HG02623 (cell line): ENCODE results near the gene IFNGR2.
A peak's percentile ranks its signal among the peaks of the same experiment; 100 is the strongest.
"Not testable (repeated sequence)": the region's sequence is repeated elsewhere in the genome, so short reads cannot be mapped to it uniquely, and the experiment has no call there.

Experiments used
- ATAC-seq: cut with Tn5 transposase; IDR thresholded peaks from one replicate; pipeline ENCODE4 v1.9.1; 2021; ENCODE audit warnings: moderate library complexity; ENCODE audit not compliant: unreplicated experiment

Gene IFNGR2

DNA sequence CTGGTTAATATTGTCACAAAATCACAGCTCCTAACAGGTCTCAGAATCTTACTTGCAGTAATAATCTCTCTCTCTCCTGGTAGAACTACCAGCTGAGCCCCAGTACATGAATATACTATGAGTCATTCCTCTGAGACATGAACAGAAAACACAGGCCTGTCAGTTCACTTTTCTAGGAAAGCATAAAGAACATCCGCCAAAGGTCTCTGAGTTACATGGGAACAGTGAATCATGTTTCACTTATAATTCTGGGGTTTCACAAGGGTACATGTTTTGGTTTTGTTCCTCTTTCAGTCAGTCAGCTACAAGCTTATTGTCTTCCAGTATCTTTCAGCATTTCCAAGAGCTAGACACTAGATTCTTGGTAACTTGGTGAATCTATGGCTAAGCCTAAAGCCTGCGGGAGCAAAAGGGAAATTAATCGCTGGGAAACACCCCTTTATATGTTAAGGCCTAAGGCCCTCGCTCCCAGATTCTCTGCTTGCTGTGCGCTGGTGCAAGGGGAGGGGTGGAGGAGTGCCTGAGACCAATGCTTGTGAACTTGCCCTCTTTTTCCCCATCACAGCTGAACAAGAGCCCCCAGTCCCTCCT, 31.7 kb downstream of the IFNGR2 start:
- peak; percentile 80 for ATAC-seq

GRCh38 chr21:33437140-33437539, 33.9 kb downstream of the IFNGR2 start:
- ATAC-seq, result no peak

DNA sequence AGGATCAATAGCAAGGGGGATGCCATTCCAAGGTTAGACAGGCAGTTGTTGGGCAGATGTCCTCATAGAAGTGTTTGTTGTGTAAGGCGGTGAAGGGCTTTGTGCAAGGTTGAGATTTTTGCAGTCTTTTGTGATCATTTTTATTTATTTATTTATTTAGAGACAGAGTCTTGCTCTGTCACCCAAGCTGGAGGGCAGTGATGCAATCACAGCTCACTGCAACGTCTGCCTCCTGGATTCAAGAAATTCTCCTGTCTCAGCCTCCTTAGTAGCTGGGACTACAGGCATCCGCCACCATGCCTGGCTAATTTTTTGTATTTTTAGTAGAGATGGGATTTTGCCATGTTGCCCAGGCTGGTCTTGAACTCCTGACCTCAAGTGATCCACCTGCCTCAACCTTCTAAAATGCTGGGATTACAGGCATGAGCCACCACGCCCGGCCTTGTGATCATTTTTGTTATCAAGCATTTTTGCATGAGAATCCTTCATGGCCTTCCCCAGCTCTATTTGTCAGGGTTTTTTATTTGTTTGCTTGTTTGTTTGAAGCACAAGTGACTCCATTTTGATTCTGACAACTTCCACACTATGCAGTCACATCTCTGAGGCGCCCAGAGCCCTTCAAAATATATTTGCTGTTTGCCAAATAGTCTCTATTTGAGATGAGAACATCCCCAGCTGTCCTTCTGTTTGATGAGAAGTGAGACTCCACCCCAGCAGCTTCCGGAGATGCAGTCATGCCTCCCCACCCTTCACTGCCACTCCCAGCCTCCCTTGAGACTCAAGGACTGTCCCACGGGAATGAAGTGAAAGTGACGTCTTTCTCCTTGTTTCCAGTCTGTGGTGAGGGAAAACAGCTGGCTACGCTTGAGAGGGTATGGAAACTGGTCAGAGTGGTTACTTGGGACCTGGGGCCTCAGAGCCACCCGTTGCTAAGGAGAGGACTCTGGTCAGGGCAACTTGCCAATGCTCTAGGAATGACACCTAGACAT, 38.6 kb downstream of the IFNGR2 start:
- ATAC-seq, result peak; percentile 57

GRCh38 chr21:33443194-33443593, 40.0 kb downstream of the IFNGR2 start:
- no peak for ATAC-seq

DNA sequence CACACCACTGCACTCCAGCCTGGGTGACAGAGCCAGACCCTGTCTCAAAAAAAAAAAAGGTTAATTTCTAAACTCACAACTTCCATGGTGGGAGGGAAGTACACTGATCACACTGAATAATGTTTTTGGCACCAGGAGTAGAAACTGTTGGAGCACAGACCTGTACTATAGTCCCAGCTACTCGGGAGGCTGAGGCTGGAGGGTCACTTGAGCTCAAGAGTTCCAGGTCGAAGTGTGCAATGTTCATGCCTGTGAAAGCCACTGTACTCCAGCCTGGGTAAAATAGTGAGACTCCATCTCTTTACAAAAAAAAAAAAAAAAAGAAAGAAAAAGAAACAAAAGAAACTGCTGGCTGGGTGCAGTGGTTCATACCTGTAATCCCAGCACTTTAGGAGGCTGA, 41.3 kb downstream of the IFNGR2 start:
- no peak for ATAC-seq

GRCh38 chr21:33446620-33447019, 43.4 kb downstream of the IFNGR2 start:
- ATAC-seq, result not testable (repeated sequence)

DNA sequence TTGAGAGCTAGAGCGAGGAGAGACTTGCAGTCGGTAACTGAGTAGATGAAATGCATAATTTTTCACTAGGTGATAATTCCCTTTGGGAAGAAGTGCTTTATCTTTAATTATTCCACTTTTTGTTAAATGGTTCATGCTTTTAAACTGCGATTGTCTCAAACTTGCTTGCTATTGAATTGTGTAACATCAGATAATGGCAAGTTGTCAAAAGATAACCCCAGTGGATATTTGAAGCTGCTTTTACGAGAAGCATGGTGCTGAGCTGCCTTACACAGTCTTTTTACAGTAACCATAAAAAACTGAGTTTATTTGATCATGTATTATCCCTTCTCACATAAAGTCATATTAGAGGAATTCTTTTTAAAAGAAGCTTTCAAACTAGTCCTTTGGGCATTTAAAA, 46.4 kb downstream of the IFNGR2 start:
- ATAC-seq, result no peak

GRCh38 chr21:33451634-33452071, 48.4 kb downstream of the IFNGR2 start:
- no peak for ATAC-seq

DNA sequence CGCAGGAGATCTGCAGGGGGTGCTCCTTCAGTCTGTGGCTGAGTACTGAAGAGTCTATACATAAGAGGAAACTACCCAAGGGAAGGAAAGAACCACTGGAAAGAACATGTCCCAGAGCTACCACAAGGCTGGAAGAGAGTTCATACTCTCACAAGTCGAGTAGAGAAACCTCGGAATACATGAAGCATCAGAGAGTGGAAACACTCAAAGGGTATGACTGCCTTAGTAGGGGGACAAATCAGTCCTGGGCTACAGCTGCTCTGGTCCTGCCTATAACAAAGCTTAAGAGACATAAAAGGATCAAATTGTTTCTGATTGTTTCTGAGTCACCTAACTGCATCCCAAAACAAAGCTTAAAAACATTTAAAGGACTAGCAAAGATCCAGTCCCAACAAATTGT, 49.1 kb downstream of the IFNGR2 start:
- ATAC-seq, result no peak

DNA sequence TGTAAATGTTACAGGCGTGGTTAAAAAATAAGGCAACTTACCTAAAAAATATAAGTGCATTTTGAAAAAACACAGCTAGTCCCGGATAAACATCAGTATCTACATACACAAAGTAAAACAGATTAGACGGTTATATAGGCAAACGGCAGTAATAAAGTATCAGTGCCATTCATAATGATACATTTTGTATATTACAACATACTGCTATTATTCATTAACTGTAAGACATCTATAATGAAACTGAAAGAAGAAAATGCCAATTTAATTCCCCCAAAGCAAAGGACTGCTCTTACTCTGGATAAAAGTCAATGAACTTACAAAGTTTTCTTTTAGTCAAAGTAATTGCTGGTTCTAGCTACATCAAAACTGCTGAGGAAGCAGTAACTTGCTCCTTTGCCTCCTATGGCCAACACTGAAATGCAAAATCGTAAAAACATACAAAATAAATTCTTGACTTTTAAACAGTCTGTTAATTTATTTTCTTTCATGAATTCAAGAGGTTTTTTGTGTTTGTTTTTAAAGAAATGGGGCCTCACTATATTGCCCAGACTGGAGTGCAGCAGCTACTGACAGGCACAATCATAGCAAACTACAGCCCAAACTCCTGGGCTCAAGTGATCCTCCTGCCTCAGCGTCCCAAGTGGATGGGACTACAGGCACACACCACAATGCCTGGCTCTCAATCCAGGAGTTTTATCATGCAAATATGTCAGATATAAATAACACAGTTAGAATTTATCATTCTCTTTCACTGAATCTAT, 52.7 kb downstream of the IFNGR2 start:
- ATAC-seq, result no peak

DNA sequence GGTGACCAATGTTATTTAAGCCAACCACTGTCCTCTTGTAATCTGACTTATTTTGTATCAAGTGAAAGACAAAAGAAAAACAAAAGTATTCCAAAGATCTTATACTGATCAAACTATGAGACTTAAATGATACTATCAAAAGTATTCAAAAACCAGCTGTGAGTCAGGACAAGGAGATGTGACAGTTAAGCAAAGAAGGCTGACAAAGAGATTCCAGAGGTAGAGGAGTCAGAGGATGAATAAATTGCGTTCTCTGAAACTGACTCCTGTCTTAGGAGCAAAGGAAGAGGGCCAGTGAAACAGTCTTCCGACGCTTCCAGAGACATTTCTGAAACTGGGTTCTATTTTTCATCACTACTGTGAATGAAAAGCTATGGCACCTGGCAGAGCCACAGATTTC, 55.6 kb downstream of the IFNGR2 start:
- no peak for ATAC-seq

DNA sequence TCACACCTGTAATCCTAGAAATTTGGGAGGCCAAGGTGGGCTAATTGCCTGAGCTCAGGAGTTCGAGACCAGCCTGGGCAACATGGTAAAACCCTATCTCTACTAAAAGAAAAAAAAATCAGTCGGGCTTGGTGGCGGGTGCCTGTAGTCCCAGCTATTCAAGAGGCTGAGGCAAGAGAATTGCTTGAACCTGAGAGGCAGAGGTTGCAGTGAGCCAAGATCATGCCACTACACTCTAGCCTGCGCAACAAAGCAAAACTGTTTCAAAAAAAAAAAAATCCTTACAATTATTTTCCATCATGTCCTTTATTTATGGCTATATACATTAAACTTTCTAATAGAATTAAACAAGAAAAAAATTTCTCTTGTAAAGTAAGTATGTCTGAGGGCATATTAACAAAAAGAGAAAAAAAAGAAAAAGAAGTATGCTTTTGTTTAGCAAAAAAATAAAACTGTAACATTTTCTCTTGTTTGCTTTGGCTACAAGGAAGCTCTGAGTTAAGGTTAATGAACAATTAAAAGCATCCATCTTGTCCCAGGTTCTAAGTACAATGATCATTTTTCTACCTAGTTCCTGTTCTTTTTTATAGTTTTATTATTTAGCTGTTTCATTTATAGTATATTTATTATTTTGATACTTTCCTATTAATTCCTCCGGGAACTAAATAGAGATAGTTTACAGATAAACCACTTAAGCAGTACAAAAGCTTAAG, 58.5 kb downstream of the IFNGR2 start:
- ATAC-seq, result no peak

DNA sequence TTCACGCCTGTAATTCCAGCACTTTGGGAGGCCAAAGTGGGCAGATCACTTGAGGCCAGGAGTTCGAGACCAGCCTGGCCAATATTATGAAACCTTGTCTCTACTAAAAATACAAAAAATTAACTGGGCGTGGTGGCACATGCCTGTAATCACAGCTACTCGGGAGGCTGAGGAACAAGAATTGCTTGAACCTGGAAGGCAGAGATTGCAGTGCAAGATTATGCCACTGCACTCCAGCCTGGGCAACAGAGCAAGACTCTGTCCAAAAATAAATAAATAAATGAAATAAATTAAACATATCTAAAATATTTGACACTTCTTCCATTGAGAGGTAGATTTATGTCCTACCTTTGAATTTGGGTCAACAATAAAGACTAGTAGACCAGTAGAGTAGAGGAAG, 66.0 kb downstream of the IFNGR2 start:
- not testable (repeated sequence) for ATAC-seq

DNA sequence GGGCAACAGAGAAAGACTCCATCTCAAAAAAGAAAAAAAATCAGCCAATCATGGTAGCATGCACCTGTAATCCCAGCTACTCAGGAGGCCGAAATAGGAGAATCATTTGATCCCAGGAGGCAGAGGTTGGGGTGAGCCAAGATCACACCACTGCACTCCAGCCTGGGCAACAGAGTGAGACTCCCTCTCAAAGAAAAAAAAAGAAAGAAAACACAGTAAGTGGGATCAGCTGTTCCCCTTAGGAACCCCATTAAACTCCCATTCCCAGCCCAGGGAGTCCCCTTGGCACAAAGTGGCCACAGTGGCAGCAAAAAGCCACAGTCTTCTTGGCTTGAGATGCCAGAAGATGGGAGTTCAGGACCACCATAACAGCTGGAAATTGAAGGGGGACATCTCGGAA, 67.5 kb downstream of the IFNGR2 start:
- no peak for ATAC-seq

DNA sequence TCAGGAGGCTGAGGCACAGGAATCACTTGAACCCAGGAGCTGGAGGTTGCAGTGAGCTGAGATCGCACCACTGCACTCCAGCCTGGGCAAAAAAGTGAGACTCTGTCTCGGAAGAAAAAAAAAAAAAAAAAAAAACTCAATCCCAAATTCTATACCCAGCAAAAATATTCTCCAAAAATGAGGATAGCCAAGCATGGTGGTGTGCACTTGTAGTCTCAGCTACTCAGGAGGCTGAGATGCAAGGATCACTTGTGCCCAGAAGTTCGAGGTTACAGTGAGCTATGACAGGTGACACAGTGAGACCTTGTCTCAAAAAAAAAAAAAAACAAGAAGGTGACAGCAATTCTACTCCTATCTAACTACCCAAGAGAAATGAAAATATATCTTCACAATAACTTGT, 70.1 kb downstream of the IFNGR2 start:
- ATAC-seq, result no peak

DNA sequence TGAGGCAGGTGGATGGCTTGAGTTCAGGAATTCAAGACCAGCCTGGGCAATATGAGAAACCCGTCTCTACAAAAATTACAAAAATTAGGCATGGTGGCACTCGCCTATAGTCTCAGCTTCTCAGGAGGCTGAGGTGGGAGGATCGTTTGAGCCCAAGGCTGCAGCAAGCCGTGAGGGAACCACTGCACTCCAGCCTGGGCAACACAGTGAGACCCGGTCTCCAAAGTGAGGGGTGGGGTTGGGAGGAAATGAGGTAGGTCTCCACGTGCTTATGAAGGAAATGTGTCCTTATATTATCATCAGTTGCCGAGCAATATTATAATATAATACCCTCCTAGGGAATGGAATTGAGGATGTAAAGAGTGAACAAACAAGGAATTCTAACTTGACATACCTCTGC, 73.9 kb downstream of the IFNGR2 start:
- no peak for ATAC-seq

DNA sequence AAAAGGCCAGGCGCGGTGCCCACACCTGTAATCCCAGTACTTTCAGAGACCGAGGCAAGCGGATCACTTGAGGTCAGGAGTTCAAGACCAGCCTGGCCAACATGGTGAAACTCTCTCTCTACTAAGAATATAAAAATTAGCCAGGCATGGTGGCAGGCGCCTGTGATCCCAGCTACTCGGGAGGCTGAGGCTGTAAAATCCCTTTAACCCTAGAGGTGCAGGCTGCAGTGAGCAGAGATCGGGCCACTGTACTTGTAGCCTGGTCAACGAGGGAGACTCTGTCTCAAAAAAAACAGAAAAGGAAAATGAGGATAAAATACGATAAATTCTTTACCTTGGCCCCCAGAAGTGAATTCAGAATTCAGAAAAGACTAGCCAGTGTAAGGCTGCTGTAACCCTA, 75.0 kb downstream of the IFNGR2 start:
- ATAC-seq, result no peak

DNA sequence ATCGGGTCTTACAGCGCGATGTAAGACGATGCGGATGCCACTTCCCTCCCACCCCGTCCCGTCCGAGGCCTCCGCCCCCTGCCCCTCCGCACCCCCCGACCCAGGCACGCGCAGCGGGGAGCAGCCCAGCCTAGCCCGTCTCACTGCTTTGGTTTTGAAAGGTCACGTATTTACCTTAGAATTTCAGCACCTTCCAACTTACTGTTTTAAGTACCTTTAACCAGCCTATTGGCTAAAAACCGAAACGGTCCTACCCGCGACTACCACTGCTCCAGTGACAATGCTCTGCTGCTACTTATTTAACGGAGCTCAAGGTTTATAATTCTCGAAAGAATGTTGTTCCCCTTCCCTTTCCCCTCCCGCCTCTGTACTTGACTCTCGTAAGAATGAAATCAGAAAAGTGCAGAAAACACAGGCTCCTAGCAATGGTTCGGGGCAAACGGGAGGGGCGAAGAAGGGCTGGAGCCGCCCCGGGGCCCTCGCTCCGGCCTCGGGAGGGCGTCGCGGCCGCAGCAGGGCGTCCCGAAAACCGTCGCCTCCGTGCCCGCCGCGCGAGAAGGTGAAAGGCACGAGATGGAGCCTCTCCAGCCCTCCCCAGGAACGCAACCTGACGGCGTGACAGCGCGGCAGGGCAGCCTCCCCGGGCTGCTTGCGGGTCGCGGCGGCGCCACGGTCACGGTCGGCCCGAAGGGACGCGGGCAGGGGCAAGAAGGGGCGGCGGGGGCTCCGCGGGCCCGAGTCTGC, 75.9 kb downstream of the IFNGR2 start:
- ATAC-seq, result peak; percentile 10

DNA sequence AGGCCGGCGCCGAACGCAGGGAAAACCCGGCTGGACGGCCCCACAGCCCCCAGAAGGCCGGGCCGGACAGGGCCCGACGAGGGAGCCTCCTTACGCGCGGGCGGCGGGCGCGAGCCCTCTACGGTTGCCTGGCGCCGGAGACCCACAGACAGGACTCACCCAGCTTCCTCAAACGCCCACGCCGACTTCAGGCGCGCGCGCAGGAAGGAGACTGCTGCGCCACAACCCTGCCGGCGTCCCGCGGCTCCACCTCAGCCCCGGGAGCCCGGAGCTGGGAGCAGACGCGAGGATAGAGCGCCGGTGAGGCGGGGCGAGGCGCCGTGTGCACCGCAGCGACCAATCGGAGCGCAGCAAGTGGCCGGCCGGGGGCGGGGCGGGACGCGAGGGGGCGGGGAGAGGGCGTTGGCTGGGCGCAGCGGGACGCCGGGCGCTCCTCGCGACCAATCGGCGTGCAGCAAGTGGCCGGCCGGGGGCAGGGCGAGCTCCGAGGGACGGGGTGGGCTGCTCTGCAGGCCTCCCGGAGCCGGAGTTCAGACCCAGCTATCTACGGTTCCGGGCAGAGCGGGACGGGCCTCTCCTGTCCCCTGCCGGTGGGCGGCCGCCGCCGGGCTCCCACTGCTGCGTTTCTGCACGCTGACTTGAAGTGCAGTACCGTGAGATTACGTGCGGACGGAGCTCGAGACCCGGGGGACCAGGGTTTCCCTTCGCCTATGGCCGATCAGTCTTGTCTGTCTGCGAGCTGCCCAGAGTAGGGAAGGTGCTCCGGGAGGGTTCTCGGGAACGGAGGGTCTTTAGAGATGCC, 76.7 kb downstream of the IFNGR2 start, which contains the start of gene TMEM50B:
TMEM50B (minus strand) TSS at position 296 of the 802 bp plus-strand sequence. CDS start 11,089 bp downstream, outside the sequence.
- ATAC-seq, result peak; percentile 89
